Activated CD4-positive, alpha-beta T cell treated with anti-CD3 and anti-CD28 coated beads, Interleukin-2, Interleukin-4, amounts not matched to agents 100 ng/mL and 50 ng/mL, durations not matched to agents 16 hours and 8 hours (primary cell): ENCODE data around the gene KIF6.

ENCODE experiments used
- DNase-seq: peaks from one replicate; pipeline ENCODE4 v3.0.0-alpha.2; 2020; ENCODE audit warnings: low spot score

KIF6 gene

GRCh38 chr6:39343396-39343870 is 381.8 kb downstream of the KIF6 start:
- DNase-seq: no peak

GRCh38 chr6:39342692-39343395 is 382.4 kb downstream of the KIF6 start:
- DNase-seq: no peak

- DNase-seq: no peak
These were observed 383.3 kb downstream of the KIF6 start for GRCh38 chr6:39341937-39342336.

GRCh38 chr6:39341352-39341751 is 383.9 kb downstream of the KIF6 start:
- DNase-seq: no peak

GRCh38 chr6:39339868-39340550 is 385.2 kb downstream of the KIF6 start:
- DNase-seq: no peak

GRCh38 chr6:39339096-39339867 is 385.9 kb downstream of the KIF6 start:
- no peak for DNase-seq

- no peak for DNase-seq
These were observed 386.8 kb downstream of the KIF6 start for GRCh38 chr6:39338397-39338796.

- DNase-seq: no peak
These were observed 389.2 kb downstream of the KIF6 start for GRCh38 chr6:39335780-39336545.

GRCh38 chr6:39333644-39334438 is 391.4 kb downstream of the KIF6 start:
- no peak for DNase-seq

- no peak for DNase-seq
These were observed 394.7 kb downstream of the KIF6 start for GRCh38 chr6:39330476-39330875.

GRCh38 chr6:39330057-39330456 is 395.2 kb downstream of the KIF6 start:
- DNase-seq: no peak

- DNase-seq: no peak
These were observed 397.1 kb downstream of the KIF6 start for GRCh38 chr6:39328066-39328465.

- no peak for DNase-seq
These were observed 397.7 kb downstream of the KIF6 start for GRCh38 chr6:39327507-39327906.

GRCh38 chr6:39322306-39322850 is 402.8 kb downstream of the KIF6 start, which contains the start of gene KCNK16:
TSS of gene KCNK16 (minus strand) at chr6:39322702. CDS start at chr6:39322540, 162 bp downstream.
- DNase-seq: no peak

GRCh38 chr6:39321761-39322160 is 403.4 kb downstream of the KIF6 start:
- no peak for DNase-seq

GRCh38 chr6:39320363-39320984 is 404.7 kb downstream of the KIF6 start:
- no peak for DNase-seq

GRCh38 chr6:39319621-39320362 is 405.4 kb downstream of the KIF6 start:
- DNase-seq: no peak

GRCh38 chr6:39317256-39317655 is 408.0 kb downstream of the KIF6 start:
- DNase-seq: no peak

- no peak for DNase-seq
These were observed 410.9 kb downstream of the KIF6 start, which contains the start of gene KCNK17 for GRCh38 chr6:39314273-39314795. TSS of gene KCNK17 (minus strand) at chr6:39314419. CDS start at chr6:39314320, 99 bp downstream.
